Activated CD4-positive, CD25-positive, alpha-beta regulatory T cell treated with anti-CD3 and anti-CD28 coated beads, Interleukin-2, amount 50 U/mL, for 24 hours (primary cell): ENCODE measurements around the gene INO80B.
A peak's percentile ranks its signal among the peaks of the same experiment; 100 is the strongest.
"Not testable (repeated sequence)": the region's sequence is repeated elsewhere in the genome, so short reads cannot be mapped to it uniquely, and the experiment has no call there.

Experiments used
- ATAC-seq, 2 donors: fragments of 150-1000 bp; cut with Tn5 transposase; one replicate each; pipeline ENCODE4 v1.10.0; 2021; ENCODE audit warnings: mild to moderate bottlenecking in 1 of 2, moderate library complexity in 1 of 2

INO80B gene

GRCh38 chr2:74426181-74426758, 28.6 kb upstream of the INO80B start:
- no peak for ATAC-seq

- no peak for ATAC-seq
These were observed 27.3 kb upstream of the INO80B start for GRCh38 chr2:74427551-74427950.

- ATAC-seq: no peak
These were observed 26.2 kb upstream of the INO80B start for GRCh38 chr2:74428675-74429074.

- ATAC-seq: no peak
These were observed 25.1 kb upstream of the INO80B start for GRCh38 chr2:74429487-74430451.

GRCh38 chr2:74430502-74430901, 24.4 kb upstream of the INO80B start:
- no peak for ATAC-seq

GRCh38 chr2:74436111-74436805, 18.6 kb upstream of the INO80B start:
- no peak for ATAC-seq

GRCh38 chr2:74436848-74437695, 17.8 kb upstream of the INO80B start:
- no peak for ATAC-seq

- no peak for ATAC-seq
These were observed 16.6 kb upstream of the INO80B start for GRCh38 chr2:74438248-74438647.

GRCh38 chr2:74439373-74439772, 15.5 kb upstream of the INO80B start:
- no peak for ATAC-seq

- ATAC-seq: no peak
These were observed 15.0 kb upstream of the INO80B start for GRCh38 chr2:74439803-74440377.

- ATAC-seq: peak; percentile 79 to 84
These were observed 14.3 kb upstream of the INO80B start for GRCh38 chr2:74440378-74441169.

- no peak for ATAC-seq
These were observed 13.7 kb upstream of the INO80B start for GRCh38 chr2:74441170-74441689.

GRCh38 chr2:74441690-74442482, 13.0 kb upstream of the INO80B start, which contains the start of gene RTKN:
RTKN (minus strand) TSS chr2:74441937; CDS start chr2:74441816, 121 bp downstream.
- peak; percentile 31 to 55 for ATAC-seq

- not testable (repeated sequence) for ATAC-seq
These were observed 12.2 kb upstream of the INO80B start for GRCh38 chr2:74442483-74443297.

- ATAC-seq: no peak
These were observed 10.2 kb upstream of the INO80B start for GRCh38 chr2:74444498-74445318.

GRCh38 chr2:74447230-74447999, 7.5 kb upstream of the INO80B start:
- no peak for ATAC-seq

GRCh38 chr2:74448771-74449170, 6.1 kb upstream of the INO80B start:
- no peak for ATAC-seq
